Measurements from ENCODE around the gene PBOV1.

Gene PBOV1

DNA sequence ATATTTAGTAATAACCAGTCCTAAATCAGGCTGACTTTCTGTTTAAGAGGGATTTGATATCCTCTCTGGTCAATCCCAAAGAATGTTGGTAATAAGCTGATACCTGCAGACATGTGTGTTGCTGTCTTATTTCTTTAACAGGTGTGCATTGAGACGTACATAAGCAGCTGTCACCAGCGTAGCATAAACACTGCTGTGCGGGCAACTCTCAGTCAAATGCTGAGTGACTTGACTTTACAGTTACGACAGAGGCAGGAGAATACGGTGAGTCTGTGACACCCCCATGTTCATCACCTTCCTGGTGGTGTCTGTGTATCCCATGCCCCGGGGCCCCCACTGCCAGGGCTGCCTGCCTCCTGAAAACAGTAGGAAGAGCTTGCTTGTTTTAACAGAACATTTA, 20.1 kb upstream of the PBOV1 start:
- H3K27ac ChIP-seq = peak overlapping the region; percentile 98
- TF ChIP-seq, protein P1, sequence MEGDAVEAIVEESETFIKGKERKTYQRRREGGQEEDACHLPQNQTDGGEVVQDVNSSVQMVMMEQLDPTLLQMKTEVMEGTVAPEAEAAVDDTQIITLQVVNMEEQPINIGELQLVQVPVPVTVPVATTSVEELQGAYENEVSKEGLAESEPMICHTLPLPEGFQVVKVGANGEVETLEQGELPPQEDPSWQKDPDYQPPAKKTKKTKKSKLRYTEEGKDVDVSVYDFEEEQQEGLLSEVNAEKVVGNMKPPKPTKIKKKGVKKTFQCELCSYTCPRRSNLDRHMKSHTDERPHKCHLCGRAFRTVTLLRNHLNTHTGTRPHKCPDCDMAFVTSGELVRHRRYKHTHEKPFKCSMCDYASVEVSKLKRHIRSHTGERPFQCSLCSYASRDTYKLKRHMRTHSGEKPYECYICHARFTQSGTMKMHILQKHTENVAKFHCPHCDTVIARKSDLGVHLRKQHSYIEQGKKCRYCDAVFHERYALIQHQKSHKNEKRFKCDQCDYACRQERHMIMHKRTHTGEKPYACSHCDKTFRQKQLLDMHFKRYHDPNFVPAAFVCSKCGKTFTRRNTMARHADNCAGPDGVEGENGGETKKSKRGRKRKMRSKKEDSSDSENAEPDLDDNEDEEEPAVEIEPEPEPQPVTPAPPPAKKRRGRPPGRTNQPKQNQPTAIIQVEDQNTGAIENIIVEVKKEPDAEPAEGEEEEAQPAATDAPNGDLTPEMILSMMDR (conservative IDR thresholded peaks at IDR 0.05) = no peak

DNA sequence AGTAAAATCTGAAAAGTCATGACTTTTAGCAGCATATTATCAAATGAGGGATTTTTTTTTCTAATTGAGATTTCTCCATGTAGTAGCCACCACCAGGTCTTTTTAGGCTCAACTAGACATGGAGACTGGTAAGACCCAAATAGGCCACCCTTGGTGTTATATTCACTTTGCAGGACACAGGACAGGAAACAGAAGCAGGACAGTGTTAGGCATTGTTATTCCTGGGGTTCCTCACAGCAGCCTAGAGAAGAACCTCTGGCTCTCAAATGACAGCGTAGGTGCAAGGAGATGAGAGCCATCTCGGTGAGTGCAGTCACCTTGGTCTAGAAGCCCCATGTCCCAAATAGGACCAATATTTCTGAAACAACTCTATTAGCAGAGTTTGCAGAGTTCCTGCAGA, 19.2 kb upstream of the PBOV1 start:
- TF ChIP-seq, protein P1 (conservative IDR thresholded peaks at IDR 0.05) = no peak
- peak overlapping the region; percentile 98 for H3K27ac ChIP-seq

DNA sequence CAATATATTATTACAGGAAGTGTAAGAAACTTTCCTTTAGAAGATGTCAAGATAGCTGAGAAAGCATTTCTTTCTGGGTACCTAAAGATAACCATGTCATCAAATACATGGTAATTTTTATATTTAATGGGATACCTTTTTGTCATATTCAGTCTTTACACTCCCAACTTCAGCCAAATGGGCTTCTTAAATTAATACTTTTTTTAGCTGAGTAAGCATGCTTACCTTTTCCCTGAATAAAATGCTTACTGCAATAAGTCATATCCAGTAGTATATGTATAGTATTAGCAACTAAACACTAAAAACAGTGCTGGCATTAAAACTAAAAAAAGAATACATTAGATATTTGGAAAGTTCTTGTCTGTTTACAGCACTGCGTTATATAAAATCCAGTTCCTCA, 17.4 kb upstream of the PBOV1 start:
- TF ChIP-seq, protein P1 (conservative IDR thresholded peaks at IDR 0.05) = no peak
- peak overlapping the region; percentile 98 for H3K27ac ChIP-seq

DNA sequence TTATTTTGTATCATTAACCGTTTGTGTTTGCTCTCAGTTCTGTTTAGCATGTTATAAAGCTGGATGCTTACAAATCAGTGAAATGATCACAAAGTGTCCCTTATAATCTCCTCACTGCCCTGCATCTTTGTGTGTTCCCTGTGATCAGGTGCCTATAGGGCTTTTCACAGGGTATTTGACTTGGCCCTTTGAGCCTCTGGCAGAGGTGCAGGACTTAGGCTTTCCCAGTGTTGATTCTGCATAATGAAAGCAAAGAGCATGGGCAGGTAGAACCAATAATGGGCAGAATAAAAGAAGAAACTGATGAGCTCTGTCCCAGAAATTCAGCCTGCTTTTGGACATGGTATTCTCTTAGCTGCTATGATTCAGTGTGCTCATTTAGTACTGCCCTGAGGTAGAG, 16.9 kb upstream of the PBOV1 start:
- H3K27ac ChIP-seq = peak overlapping the region; percentile 98
- TF ChIP-seq, protein P1 (conservative IDR thresholded peaks at IDR 0.05) = no peak

DNA sequence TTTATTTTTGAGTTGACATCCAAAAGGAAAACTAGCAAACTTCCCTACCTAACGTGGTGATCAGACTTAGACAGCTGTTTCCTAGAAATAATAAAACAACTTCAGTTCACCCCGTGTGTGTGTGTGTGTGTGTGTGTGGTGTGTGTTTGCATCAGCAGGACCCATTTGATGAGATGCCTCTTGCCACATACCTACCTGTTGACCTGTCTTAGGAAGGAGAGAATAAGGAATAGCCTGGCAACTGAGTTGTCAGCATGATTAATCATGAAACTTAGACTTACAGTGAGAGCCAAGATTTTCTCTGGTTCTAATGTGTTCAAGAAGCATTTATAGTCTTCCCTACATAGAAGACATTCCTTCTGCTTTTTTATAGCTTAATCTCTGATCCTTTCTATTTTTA, 16.1 kb upstream of the PBOV1 start:
- TF ChIP-seq, protein P1 (conservative IDR thresholded peaks at IDR 0.05) = no peak
- peak overlapping the region; percentile 98 for H3K27ac ChIP-seq

DNA sequence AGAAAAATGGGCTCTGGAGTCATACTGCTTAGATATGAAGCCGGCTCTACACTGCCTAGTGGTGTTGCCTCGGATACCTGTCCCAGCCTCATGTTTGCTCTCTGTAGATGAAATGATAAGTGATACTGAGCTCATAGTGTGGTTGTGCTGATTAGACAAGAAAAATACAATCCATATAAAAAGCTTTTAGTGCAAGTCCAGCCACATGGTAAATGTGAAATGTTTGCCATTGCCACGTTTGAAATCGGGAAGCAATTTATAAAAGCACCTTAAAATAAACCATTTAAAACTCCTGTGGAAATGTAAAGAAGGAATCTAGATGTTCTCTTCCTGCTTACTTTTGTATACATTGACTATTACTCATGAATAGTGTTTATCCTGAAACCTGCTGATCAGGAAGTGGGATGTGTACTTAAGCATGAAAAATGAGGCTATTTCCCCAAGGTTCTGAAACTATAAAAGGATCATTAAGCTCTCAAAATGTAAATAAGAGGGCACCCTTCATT, 13.1 kb upstream of the PBOV1 start:
- TF ChIP-seq, protein P1 (conservative IDR thresholded peaks at IDR 0.05) = no peak

DNA sequence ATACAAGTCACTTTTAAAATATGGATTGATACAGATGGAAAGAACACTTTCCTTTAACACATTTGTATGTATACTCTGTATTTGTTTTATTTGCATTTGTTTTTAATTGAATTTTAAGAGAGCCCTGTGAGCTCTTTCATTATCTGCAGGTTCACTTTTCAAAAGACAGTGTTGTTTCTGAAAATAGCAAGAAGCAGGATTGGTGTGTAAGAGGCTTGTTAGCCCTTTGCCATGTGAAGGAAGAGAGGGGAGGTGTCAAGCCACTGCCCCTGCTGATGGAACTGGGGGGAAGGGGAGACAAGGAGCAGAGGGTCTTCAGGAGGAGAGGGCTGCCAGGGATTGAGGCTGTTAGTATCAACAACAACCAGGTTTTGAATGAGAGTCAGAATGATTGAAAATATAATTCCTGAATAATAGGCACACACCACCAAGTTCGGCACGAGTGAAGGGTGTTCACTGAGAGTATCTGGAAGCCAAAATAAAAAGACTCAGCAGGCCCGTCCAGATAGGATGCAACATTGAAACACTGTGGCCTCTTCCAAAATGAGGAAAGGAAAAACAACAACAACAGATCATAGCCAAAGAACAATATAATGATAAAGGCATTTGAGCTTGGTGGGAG, 12.6 kb upstream of the PBOV1 start:
- peak overlapping the region; percentile 98 for H3K27ac ChIP-seq
- TF ChIP-seq, protein P1 (conservative IDR thresholded peaks at IDR 0.05) = no peak

More for the DNA sequence above, 13.1 kb upstream of the PBOV1 start:
- peak overlapping the region; percentile 98 for H3K27ac ChIP-seq

Data from VCaP (cell line).